ENCODE results near the gene AGER. TPM values are rescaled to one million over a fixed set of nuclear protein-coding genes. Genes with fewer than 3 reads are reported as not detected.

AGER gene
- total and polyA plus RNA-seq, 2 donors (not counting 3 experiments of a cell fraction or from before 2014, with no cell fraction given) = 5.1 to 18.5 TPM

DNA sequence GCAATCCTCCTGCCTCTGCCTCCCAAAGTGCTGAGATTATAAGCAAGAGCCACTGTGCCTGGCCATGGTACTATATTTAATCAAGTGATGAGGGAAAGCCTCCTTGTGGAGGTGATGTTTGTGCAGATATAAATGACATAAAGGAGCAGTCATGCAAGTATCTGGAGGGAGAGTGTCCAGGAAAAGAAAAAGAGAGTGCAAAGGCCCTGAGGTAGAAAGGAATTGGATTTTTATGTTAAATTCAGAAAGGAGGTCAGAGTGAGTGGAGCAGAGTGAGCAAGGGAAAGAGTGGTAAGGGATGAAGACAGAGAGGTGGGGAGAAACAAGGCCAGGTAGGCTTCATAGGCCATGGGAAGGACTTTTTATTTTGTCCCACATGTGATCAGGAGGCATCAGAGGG, 46.6 kb downstream of the AGER start:
- DNase-seq (ENCODE audit: low read depth, low spot score) = no peak
- ChIA-PET CTCF (no interaction called here), POLR2A (no interaction called here)
- H4K20me1 ChIP-seq (replicated peaks; ENCODE audit: control insufficient read depth, extremely low read depth, insufficient read depth, low read length) = no peaks in the 10 kb centered on the region
- no peak overlapping the region for H3K4me3 ChIP-seq (replicated peaks in 1 of 3; ENCODE audit: insufficient read depth in 1 of 3, low read depth in 1 of 3, low read length in 3 of 3)
- no peaks in the 10 kb centered on the region for H3K9me1 ChIP-seq (replicated peaks; ENCODE audit: control insufficient read depth, extremely low read depth, insufficient read depth, low read length)
- TF ChIP-seq, protein P1, sequence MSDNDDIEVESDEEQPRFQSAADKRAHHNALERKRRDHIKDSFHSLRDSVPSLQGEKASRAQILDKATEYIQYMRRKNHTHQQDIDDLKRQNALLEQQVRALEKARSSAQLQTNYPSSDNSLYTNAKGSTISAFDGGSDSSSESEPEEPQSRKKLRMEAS (IDR thresholded peaks at IDR 0.05; ENCODE audit: insufficient read depth, insufficient read length) = no peak
- TF ChIP-seq JUN (IDR thresholded peaks at IDR 0.05; ENCODE audit: borderline replicate concordance, insufficient read depth, insufficient read length, low read depth) (no peak), EZH2 (IDR thresholded peaks at IDR 0.05; ENCODE audit: borderline replicate concordance, low read depth, low read length, severe bottlenecking) (no peak), FOS (IDR thresholded peaks at IDR 0.05; ENCODE audit: borderline replicate concordance, insufficient read depth, low read length) (no peak), GATA2 (IDR thresholded peaks at IDR 0.05; ENCODE audit: insufficient read depth, insufficient read length, low read depth, low read length) (no peak), POLR2AphosphoS5 (IDR thresholded peaks at IDR 0.05; ENCODE audit: insufficient read depth, low read depth, low read length) (no peak), MYC (IDR thresholded peaks at IDR 0.05; ENCODE audit: low read depth, low read length) (no peak), POLR2A (IDR thresholded peaks at IDR 0.05; ENCODE audit: low read depth, low read length) (no peak)
- TF ChIP-seq, protein P2, sequence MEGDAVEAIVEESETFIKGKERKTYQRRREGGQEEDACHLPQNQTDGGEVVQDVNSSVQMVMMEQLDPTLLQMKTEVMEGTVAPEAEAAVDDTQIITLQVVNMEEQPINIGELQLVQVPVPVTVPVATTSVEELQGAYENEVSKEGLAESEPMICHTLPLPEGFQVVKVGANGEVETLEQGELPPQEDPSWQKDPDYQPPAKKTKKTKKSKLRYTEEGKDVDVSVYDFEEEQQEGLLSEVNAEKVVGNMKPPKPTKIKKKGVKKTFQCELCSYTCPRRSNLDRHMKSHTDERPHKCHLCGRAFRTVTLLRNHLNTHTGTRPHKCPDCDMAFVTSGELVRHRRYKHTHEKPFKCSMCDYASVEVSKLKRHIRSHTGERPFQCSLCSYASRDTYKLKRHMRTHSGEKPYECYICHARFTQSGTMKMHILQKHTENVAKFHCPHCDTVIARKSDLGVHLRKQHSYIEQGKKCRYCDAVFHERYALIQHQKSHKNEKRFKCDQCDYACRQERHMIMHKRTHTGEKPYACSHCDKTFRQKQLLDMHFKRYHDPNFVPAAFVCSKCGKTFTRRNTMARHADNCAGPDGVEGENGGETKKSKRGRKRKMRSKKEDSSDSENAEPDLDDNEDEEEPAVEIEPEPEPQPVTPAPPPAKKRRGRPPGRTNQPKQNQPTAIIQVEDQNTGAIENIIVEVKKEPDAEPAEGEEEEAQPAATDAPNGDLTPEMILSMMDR (IDR thresholded peaks at IDR 0.05; ENCODE audit: extremely low read depth in 1 of 2, insufficient read depth in 1 of 2, low read depth in 1 of 2, low read length in 2 of 2) = no peak
- no peak for FAIRE-seq
- H3K27ac ChIP-seq (ENCODE audit: insufficient read depth, low read depth, low read length) = no peak overlapping the region
- intact Hi-C loops (cut with micrococcal nuclease) (no loop called here), dilution Hi-C loops (cut with MboI; ENCODE audit: extremely low pct_ligation_motif_present, low sequenced_read_pairs) (no loop called here)
- no peak overlapping the region for H3K9ac ChIP-seq (replicated peaks; ENCODE audit: extremely low read depth, insufficient read depth, low read length)
- no TSS peak for BruUV-seq (replicated peaks)
- H3K79me2 ChIP-seq (ENCODE audit: control insufficient read depth, insufficient read depth, low read length) = no peaks in the 10 kb centered on the region
- no peaks in the 10 kb centered on the region for H3K9me3 ChIP-seq (replicated peaks; ENCODE audit: control insufficient read depth, insufficient read depth, low read length)
- H2AFZ ChIP-seq (ENCODE audit: low read depth, low read length) = no peak overlapping the region
- no peak overlapping the region for H3K4me2 ChIP-seq (ENCODE audit: insufficient read depth, low read length)
- H3K27me3 ChIP-seq (ENCODE audit: control insufficient read depth in 2 of 2, insufficient read depth in 2 of 2, low read length in 2 of 2) = peaks cover 10% of the 10 kb centered on the region in 2 experiments
- H3K36me3 ChIP-seq (ENCODE audit: control insufficient read depth in 2 of 2, extremely low read depth in 1 of 2, insufficient read depth in 2 of 2, low read length in 2 of 2) = no peaks in the 10 kb centered on the region
- no peaks in the 10 kb centered on the region for H3K4me1 ChIP-seq (ENCODE audit: control insufficient read depth, extremely low read depth, insufficient read depth, low read length)

All from endothelial cell of umbilical vein (primary cell).